ENCODE data around the gene CAPZB.

Gene CAPZB

GRCh38 chr1:19382222-19382621 is 103.1 kb downstream of the CAPZB start:
- no peak for DNase-seq

DNA sequence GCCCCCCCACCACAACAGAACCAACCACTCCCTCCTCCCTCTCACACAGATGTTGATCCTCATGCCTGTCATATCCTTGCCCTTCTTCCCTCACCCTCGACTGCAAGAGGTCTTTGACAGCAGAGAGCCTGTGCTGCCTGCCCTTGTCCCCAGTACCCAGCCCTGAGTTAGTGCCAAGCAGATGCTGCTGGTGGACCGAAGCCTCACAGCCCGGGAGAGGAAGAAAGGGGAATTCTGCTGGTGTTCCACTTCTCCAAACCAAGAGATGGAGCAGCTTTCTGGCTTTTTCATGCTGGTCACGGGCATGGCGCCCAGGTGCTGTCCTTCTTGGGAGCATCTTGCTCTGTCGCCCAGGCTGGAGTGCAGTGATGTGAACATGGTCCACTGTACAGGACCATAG is 104.1 kb downstream of the CAPZB start:
- DNase-seq, result no peak

GRCh38 chr1:19377812-19378718 is 107.3 kb downstream of the CAPZB start:
- DNase-seq, result no peak

GRCh38 chr1:19376428-19377372 is 108.6 kb downstream of the CAPZB start:
- DNase-seq, result no peak

GRCh38 chr1:19375631-19376400 is 109.5 kb downstream of the CAPZB start:
- no peak for DNase-seq

DNA sequence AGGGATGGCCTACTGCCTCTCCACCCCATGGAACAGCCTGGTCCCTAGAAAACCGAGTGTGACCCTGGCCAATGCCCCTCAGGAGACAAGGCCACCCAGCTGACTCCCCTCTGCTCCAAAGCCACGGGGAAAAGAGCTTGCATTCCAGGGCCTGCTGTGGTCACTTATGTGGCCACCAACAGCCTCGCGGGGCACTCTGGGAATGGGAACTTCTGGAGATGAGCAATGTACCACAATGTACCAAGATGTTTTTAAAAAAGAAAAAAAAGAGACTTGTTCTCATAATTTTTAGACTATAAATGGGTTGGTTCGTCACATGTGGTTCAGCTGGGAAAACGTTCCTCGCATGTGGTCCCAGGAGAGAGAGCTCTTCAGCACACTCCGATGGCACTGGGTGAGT is 110.4 kb downstream of the CAPZB start:
- DNase-seq, result peak; percentile 63

- no peak for DNase-seq
Measured at GRCh38 chr1:19374083-19374801, 111.1 kb downstream of the CAPZB start.

DNA sequence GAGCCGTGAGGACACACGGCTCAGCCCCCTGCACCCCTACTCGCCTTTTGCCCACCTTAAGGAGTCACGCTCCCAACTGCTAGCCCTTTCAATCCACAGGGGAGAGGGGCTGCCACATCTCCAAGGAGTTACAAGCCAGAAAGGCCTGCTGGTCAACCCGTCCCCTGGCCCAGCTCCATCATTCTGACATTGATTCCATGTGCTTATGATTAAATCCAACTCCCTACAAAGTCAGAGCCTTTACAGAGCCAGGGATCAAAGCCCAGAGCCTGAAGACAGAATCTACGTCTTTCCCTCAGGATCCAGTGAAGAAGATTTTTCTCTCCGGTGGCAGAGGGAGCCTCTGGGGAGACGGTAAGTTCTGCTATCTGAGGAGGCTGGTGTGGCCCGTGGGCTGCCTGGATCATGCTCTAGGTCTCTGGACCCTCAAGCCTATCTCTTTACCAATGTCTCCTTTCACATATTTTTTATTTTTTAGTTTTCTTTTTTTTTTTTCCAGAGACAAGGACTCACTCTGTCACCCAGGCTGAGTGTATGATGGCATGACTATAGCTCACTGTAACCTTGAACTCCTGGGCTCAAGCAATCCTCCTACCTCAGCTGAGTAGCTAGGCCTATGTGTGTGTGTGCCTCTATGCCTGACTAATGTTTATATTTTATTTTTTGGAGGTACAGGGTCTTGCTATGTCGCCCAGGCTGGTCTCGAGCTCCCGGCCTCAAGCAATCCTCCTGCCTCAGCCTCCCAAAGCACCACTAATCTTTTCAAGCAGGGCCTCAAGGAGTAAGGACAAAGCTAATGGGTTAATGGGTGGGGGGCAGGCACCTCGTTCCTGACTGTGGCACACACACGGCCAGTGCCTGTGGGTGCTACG is 111.9 kb downstream of the CAPZB start:
- DNase-seq, result no peak

DNA sequence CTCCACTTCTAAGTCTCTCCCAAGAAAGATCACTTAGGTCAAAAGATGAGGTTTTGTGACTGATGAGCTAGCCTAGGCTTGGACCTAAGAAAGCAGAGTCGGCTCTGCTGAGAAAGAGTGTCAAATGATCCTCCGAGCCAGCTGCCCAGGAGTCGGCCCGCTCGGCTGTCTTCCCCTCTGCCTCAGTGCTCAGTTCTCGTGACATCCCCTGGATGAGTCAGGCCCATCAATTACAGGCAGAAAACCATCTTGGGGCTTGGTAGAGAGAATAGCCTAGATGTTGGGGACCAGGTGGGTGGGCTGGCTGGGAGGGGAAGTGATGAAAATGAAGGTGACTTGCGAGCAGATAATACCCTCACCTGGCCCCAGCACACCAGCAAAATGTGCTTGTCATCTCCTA is 112.7 kb downstream of the CAPZB start:
- no peak for DNase-seq

DNA sequence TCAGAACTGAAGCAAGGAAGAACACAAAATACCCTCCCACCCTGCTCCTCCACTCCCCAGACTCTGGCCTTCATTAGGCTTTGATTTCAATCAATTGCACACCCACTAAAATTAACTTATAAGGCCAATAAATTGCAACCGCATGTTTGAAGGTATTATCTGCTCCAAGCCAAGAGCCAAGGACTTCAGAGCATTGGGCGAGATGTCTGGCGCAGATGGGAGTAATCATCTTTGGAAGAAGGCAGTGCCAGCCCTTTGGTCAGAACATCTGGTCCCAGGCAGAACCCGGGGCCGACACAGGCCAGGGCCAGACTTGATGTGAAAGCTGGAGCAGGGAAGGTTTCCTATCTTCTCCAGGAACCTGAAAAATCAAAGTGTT is 113.2 kb downstream of the CAPZB start:
- DNase-seq, result no peak

- DNase-seq, result no peak
Measured at GRCh38 chr1:19371226-19372135, 113.9 kb downstream of the CAPZB start.

DNA sequence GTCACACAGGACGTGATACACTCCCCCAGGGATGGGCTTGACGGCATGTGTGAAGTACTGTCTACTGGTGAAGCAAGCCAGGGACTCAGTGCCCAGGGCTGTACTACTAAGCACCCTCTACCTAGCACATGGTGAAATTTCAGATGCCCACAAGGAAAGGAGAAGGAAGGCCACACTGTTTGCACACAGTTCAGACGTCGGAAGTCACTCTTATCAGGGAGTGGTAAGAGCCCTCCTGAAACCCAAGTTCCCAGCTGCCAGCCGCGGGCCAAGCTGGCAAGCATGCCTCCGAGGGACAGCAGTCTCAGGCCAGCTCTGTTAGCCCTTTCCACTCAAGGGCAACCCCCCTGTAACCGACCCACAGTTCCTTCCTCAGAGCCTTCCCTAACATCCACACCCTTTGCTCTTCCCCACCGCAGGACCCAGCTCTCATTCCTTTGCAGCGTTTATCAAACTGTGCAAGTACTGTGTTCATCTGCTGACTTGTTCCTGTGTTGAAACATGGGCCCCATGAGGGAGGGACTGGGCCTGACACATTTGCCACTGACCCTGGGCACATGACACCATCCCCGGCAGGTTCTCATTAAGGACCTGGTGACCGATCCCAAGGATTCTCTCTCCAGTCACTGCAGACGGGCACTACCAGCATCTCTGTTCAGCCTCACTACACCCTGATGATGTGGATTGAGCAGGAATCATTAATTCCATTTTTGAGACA is 114.7 kb downstream of the CAPZB start:
- no peak for DNase-seq

DNA sequence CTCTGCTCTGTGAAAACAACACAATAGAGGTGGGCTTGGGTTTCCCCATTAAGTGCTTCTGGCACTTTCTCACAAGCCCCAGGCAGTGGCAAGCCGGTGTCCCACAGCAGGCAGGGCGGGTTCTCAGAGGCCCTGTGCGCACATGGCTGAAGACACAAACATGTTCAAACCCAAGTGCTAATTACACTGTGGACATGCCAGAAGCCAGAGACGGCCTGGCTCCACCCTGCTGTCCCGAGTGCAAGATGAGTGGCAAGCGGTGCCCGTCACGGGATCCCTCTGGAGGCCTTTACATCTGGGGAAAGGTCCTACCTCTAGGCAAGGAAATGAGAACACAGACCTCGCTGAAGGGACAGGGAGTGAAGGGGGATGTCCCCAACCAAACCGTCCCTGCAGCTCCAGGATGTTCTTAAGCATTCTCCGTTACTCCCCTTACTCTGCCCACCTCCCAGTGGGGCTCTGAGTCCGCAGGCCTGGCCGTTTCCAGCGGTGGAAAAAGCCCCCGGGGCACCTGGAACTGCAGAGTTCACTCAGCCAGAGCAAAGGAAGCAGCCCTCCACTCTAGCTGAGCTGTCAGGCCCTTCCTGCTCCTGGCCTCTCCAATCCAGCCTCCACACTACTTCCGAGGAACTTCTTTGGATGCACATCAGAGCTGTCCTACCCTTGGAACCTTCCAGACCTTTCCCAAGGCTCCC is 115.8 kb downstream of the CAPZB start:
- no peak for DNase-seq

GRCh38 chr1:19368964-19369363 is 116.4 kb downstream of the CAPZB start:
- no peak for DNase-seq

DNA sequence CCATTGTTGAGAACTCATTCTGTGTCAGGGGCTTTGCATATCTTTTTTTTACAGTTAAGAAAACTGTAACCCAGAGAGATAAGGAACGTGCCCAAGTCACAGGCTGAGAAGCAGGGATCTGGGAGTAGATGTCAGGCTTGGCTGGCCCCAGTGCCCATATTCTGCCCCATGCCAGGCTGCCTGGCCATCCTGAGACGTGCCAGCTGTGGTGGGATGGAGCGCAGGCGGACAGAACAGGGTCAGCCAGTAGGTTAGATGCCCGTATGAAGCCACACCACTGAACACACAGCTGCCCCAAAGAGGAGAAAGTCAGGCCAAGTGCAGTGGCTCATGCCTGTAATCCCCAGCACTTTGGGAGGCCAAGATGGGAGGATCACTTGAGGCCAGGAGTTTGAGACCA is 117.3 kb downstream of the CAPZB start:
- DNase-seq, result no peak

DNA sequence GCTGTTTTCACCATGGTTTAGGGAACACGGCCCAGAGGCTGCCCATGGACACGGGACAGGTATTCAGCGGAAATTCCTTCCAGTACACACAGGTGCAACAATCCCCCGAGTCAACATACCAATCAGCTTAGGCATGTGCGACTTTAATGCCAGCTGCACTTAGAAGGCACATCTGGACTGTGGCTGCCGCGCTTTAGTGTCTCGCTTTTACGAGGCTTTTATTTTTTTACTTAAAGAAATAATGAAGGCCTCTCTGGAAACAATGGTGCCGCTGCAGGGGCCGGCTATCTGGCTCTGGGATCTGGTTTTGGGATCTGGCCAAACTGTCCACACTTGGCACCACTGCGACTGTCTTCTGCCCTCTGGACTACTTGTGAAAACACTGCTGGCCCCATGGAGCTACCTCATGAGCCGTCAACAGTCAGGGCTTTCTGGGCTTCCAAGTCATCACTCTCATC is 117.7 kb downstream of the CAPZB start:
- DNase-seq, result no peak

GRCh38 chr1:19366599-19367536 is 118.5 kb downstream of the CAPZB start:
- no peak for DNase-seq
